Trophoblast cell (in vitro differentiated cells and primary cell): ENCODE data around the gene PRLH.

Experiments used
- DNase-seq, 2 donors: peaks; one replicate each; pipeline ENCODE4 v3.0.0-alpha.2; 2016
- H2AFZ ChIP-seq: 2 replicates; pipeline ENCODE4 v1.6.1; 2013; ENCODE audit warnings: low read length, moderate library complexity, mild to moderate bottlenecking; ENCODE audit not compliant: insufficient read depth, poor library complexity
- H2AK5ac ChIP-seq: 2 replicates; pipeline ENCODE4 v1.6.1; 2013; ENCODE audit warnings: mild to moderate bottlenecking, low read length
- H2BK120ac ChIP-seq: 2 replicates; pipeline ENCODE4 v1.6.1; 2013; ENCODE audit warnings: low read length, mild to moderate bottlenecking, moderate library complexity; ENCODE audit not compliant: insufficient read depth, poor library complexity
- H2BK12ac ChIP-seq: 2 replicates; pipeline ENCODE4 v1.6.1; 2013; ENCODE audit warnings: mild to moderate bottlenecking, low read length, moderate library complexity
- H2BK5ac ChIP-seq: 2 replicates; pipeline ENCODE4 v1.6.1; 2013; ENCODE audit warnings: low read length, low read depth, moderate library complexity, mild to moderate bottlenecking; ENCODE audit not compliant: poor library complexity
- H3K14ac ChIP-seq: 2 replicates; pipeline ENCODE4 v1.6.1; 2013; ENCODE audit warnings: mild to moderate bottlenecking, low read length
- H3K18ac ChIP-seq: 2 replicates; pipeline ENCODE4 v1.6.1; 2013; ENCODE audit warnings: mild to moderate bottlenecking, low read length
- H3K23ac ChIP-seq: 2 replicates; pipeline ENCODE4 v1.6.1; 2013; ENCODE audit warnings: low read length
- H3K27ac ChIP-seq: 2 replicates; pipeline ENCODE4 v1.5.1; 2013; ENCODE audit warnings: low read depth, mild to moderate bottlenecking, inconsistent platforms, low read length, moderate library complexity
- H3K27me3 ChIP-seq: 2 replicates; pipeline ENCODE4 v1.6.1; 2013; ENCODE audit warnings: inconsistent platforms, mild to moderate bottlenecking, low read length, moderate library complexity; ENCODE audit not compliant: insufficient read depth
- H3K36me3 ChIP-seq, 2 experiments: 1 replicate in 1 of 2; 2 replicates in 1 of 2; pipeline ENCODE4 v1.6.1; 2013; ENCODE audit warnings: low read length in 2 of 2, mild to moderate bottlenecking in 2 of 2, moderate library complexity in 1 of 2; ENCODE audit not compliant: insufficient read depth in 2 of 2, control insufficient read depth in 1 of 2
- H3K4ac ChIP-seq: 2 replicates; pipeline ENCODE4 v1.6.1; 2013; ENCODE audit warnings: low read depth, mild to moderate bottlenecking, low read length, moderate library complexity
- H3K4me1 ChIP-seq, 2 experiments: 1 replicate in 1 of 2; 2 replicates in 1 of 2; pipeline ENCODE4 v1.6.1; 2013; ENCODE audit warnings: low read length in 2 of 2, mild to moderate bottlenecking in 2 of 2, moderate library complexity in 1 of 2; ENCODE audit not compliant: insufficient read depth in 2 of 2, control insufficient read depth in 1 of 2
- H3K4me2 ChIP-seq: 2 replicates; pipeline ENCODE4 v1.6.1; 2013; ENCODE audit warnings: inconsistent platforms, mild to moderate bottlenecking, low read length, moderate library complexity
- H3K4me3 ChIP-seq: 2 replicates; pipeline ENCODE4 v1.5.1; 2013; ENCODE audit warnings: mild to moderate bottlenecking, low read depth, low read length, inconsistent platforms
- H3K79me1 ChIP-seq: one replicate; pipeline ENCODE4 v1.6.1; 2013; ENCODE audit warnings: low read length
- H3K79me2 ChIP-seq: 2 replicates; pipeline ENCODE4 v1.6.1; 2013; ENCODE audit warnings: low read length, mild to moderate bottlenecking; ENCODE audit not compliant: control insufficient read depth, insufficient read depth, poor library complexity
- H3K9ac ChIP-seq: 2 replicates; pipeline ENCODE4 v1.6.1; 2013; ENCODE audit warnings: mild to moderate bottlenecking, low read length
- H3K9me3 ChIP-seq: 2 replicates; pipeline ENCODE4 v1.6.1; 2013; ENCODE audit warnings: low read depth, mild to moderate bottlenecking, control low read depth, inconsistent platforms, low read length; ENCODE audit not compliant: insufficient read depth
- H4K12ac ChIP-seq: 2 replicates; pipeline ENCODE4 v1.6.1; 2013; ENCODE audit warnings: low read depth, mild to moderate bottlenecking, low read length, moderate library complexity
- H4K8ac ChIP-seq: 2 replicates; pipeline ENCODE4 v1.6.1; 2013; ENCODE audit warnings: low read depth, mild to moderate bottlenecking, low read length, moderate library complexity
- H4K91ac ChIP-seq: one replicate; pipeline ENCODE4 v1.6.1; 2013; ENCODE audit warnings: low read depth, mild to moderate bottlenecking, low read length, moderate library complexity
- WGBS: extraction: QIAGEN DNeasy Blood & Tissue Kit; methylation state at CpG from one replicate; pipeline ENCODE4 v1.1.7; 2013; ENCODE audit warnings: missing lambda C conversion rate; ENCODE audit not compliant: insufficient read length, insufficient coverage; ENCODE audit errors: extremely low coverage; 5-methylcytosine and 5-hydroxymethylcytosine counted together

The PRLH gene

DNA sequence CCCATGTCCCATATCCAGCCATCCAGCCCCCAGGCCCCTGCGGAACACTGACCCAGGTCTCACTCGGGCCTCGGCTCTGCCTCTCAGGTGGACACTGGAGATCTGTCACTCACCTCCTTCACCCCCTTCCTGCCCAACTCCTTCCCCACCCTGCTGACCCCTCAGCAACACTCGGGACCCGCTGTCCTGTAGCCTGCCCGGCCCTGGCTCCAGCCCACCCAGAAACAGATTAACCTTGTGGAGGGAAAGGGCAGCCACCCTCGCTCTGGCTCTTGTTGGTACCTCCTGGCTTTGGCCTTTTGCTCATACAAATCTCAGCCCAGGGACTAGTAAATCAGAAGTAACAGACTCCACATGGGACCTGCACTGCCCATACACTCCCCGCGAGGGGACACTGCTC is 29.8 kb upstream of the PRLH start:
- H3K36me3 ChIP-seq: no peaks in the 10 kb centered on the region
- WGBS: no CpG with 5 or more reads among the region's 9 CpGs

DNA sequence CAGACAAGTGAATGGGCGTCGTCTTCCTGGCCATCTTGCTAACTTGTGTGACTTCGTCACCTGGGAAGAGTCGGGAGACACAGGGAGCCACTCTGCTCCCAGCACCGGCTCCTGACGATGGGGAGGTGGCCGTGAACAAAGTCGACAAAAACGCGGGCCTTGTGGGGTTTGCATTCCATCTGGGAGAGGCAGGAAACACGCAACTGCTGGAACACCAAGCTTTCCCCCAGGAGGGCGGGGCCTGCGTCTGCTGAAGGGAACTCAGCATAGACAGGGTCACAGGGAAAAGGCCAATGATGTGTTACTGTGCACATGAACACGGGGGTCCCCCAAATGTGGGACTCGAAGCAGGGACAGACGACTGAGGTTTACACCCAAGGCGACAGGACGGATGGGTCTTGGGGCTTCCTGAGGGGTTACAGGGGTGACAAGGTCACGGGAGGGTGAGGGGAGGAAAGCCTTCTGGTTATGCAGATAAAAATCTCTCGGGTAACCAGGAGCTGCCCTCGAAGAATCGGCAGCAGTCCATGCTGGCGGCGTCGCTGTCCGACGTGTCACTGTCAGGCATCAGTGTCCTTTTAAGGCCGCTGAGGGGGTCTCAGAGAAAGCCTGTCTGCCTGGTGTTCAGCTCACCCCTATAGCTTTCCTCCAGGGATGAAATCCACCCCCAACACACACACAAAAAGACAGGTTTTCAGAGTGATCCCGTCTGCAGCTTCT is 28.2 kb upstream of the PRLH start:
- no peaks in the 10 kb centered on the region for H3K27me3 ChIP-seq

More for the DNA sequence above, 29.8 kb upstream of the PRLH start:
- no peak overlapping the region for H2BK120ac ChIP-seq
- no peak overlapping the region for H2AFZ ChIP-seq
- H3K9me3 ChIP-seq: no peaks in the 10 kb centered on the region
- H3K4me1 ChIP-seq: peaks cover 3% of the 10 kb centered on the region in 2 experiments
- no peaks in the 10 kb centered on the region for H3K79me1 ChIP-seq
- H3K79me2 ChIP-seq: no peaks in the 10 kb centered on the region
- H2AK5ac ChIP-seq: no peak overlapping the region
- no peak overlapping the region for H4K8ac ChIP-seq
- H3K27ac ChIP-seq: no peak overlapping the region
- H3K4ac ChIP-seq: no peak overlapping the region
- H3K27me3 ChIP-seq: no peaks in the 10 kb centered on the region
- H2BK12ac ChIP-seq: no peak overlapping the region
- no peak overlapping the region for H3K4me3 ChIP-seq
- H4K12ac ChIP-seq: no peak overlapping the region
- no peak overlapping the region for H3K23ac ChIP-seq
- no peak overlapping the region for H3K18ac ChIP-seq
- H3K9ac ChIP-seq: no peak overlapping the region
- no peak for DNase-seq
- no peak overlapping the region for H3K14ac ChIP-seq
- no peak overlapping the region for H3K4me2 ChIP-seq
- no peak overlapping the region for H2BK5ac ChIP-seq
- H4K91ac ChIP-seq: no peak overlapping the region

DNA sequence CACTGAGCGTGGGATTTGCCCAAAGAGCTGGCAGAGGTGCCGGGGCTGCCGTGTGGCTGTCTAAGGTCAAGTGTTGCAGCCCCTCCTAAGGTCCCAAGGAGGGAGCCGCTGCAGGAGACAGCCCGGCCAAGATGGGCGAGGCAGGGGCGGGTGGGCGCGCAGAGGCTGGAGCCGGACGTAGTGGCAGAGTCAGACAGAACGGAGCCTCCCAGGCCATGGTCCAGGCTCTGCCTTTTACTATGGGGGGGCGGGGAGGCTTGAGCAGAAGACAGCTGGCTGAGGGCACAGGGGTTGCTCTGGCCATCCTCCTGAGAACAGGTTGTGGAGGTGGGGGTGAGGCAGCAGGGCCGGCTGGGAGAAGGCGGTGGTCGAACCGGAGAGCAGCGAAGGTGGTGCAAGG is 27.5 kb upstream of the PRLH start:
- Histone ChIP-seq H2BK5ac (no peak overlapping the region), H3K4me1 (no peaks in the 10 kb centered on the region), H3K23ac (no peak overlapping the region), H3K9me3 (peaks cover 2% of the 10 kb centered on the region), H3K79me2 (no peaks in the 10 kb centered on the region), H4K91ac (no peak overlapping the region), H4K8ac (no peak overlapping the region), H3K36me3 (no peaks in the 10 kb centered on the region), H3K4ac (no peak overlapping the region), H3K18ac (no peak overlapping the region), H3K9ac (no peak overlapping the region), H2BK12ac (no peak overlapping the region), H3K27me3 (no peaks in the 10 kb centered on the region), H3K4me3 (no peak overlapping the region), H2AK5ac (no peak overlapping the region), H3K27ac (no peak overlapping the region), H2BK120ac (no peak overlapping the region), H3K79me1 (no peaks in the 10 kb centered on the region), H4K12ac (no peak overlapping the region), H3K14ac (no peak overlapping the region), H3K4me2 (no peak overlapping the region), H2AFZ (no peak overlapping the region)
- no CpG with 5 or more reads among the region's 18 CpGs for WGBS
- no peak for DNase-seq

More for the DNA sequence above, 28.2 kb upstream of the PRLH start:
- no peaks in the 10 kb centered on the region for H3K79me1 ChIP-seq
- no peaks in the 10 kb centered on the region for H3K4me1 ChIP-seq
- H3K36me3 ChIP-seq: no peaks in the 10 kb centered on the region
- no peak overlapping the region for H3K4me2 ChIP-seq
- H3K14ac ChIP-seq: no peak overlapping the region
- H3K27ac ChIP-seq: no peak overlapping the region
- H4K91ac ChIP-seq: no peak overlapping the region
- H3K9me3 ChIP-seq: peaks cover 2% of the 10 kb centered on the region
- H2BK12ac ChIP-seq: no peak overlapping the region
- H3K9ac ChIP-seq: no peak overlapping the region
- no peak overlapping the region for H4K12ac ChIP-seq
- no peak overlapping the region for H3K4ac ChIP-seq
- H3K79me2 ChIP-seq: no peaks in the 10 kb centered on the region
- no peak overlapping the region for H2BK5ac ChIP-seq
- H3K23ac ChIP-seq: no peak overlapping the region
- H4K8ac ChIP-seq: no peak overlapping the region
- no peak for DNase-seq
- H2AK5ac ChIP-seq: no peak overlapping the region
- H3K18ac ChIP-seq: no peak overlapping the region
- H3K4me3 ChIP-seq: no peak overlapping the region
- WGBS: no CpG with 5 or more reads among the region's 29 CpGs
- H2AFZ ChIP-seq: no peak overlapping the region
- H2BK120ac ChIP-seq: no peak overlapping the region

DNA sequence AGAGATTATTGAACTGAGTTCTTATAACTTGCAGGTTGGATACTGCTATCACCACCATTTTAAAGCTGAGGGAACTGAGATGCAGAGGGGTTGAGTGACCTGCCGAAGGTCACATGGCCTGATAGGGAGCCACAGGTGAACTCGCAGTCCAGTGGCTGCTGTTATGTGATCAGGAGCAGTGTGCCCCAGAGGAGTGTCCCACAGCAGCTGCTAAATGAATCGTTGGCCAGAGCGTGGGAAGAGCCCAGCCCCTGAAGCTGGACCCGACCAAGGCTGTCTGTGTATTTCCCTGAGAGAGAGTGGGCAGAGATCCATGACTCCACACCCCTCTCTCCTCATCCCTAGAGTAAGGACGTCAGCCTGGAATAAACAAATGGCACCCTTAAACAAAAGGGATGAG is 26.7 kb upstream of the PRLH start:
- no peak overlapping the region for H4K8ac ChIP-seq
- H3K14ac ChIP-seq: no peak overlapping the region
- DNase-seq: no peak
- H3K27ac ChIP-seq: no peak overlapping the region
- no peak overlapping the region for H4K91ac ChIP-seq
- no peak overlapping the region for H2BK12ac ChIP-seq
- no peak overlapping the region for H3K4me2 ChIP-seq
- peaks cover 2% of the 10 kb centered on the region for H3K9me3 ChIP-seq
- H3K4me1 ChIP-seq: no peaks in the 10 kb centered on the region
- WGBS: no CpG with 5 or more reads among the region's 6 CpGs
- H2AFZ ChIP-seq: no peak overlapping the region
- H3K79me2 ChIP-seq: no peaks in the 10 kb centered on the region
- no peak overlapping the region for H2BK120ac ChIP-seq
- H3K23ac ChIP-seq: no peak overlapping the region
- H3K79me1 ChIP-seq: no peaks in the 10 kb centered on the region
- no peaks in the 10 kb centered on the region for H3K36me3 ChIP-seq
- H3K4me3 ChIP-seq: no peak overlapping the region
- no peak overlapping the region for H4K12ac ChIP-seq
- H3K4ac ChIP-seq: no peak overlapping the region
- H2AK5ac ChIP-seq: no peak overlapping the region
- no peak overlapping the region for H2BK5ac ChIP-seq
- no peak overlapping the region for H3K9ac ChIP-seq
- H3K18ac ChIP-seq: no peak overlapping the region
- H3K27me3 ChIP-seq: no peaks in the 10 kb centered on the region
